HL-60 (cell line): ENCODE results near the gene FEV.
A peak's percentile ranks its signal among the peaks of the same experiment; 100 is the strongest.

Source experiments
- DNase-seq, 2 experiments: peaks; one replicate each; pipeline ENCODE4 v3.0.0-alpha.2; 2010 to 2020; ENCODE audit warnings: low read depth in 1 of 2, low spot score in 1 of 2
- H3K27ac ChIP-seq: fragments of 250-450 bp; sonication (Bioruptor Pico); replicated peaks from 2 replicates; pipeline ENCODE4 v1.5.1; 2020; ENCODE audit warnings: mild to moderate bottlenecking, moderate library complexity
- H3K27me3 ChIP-seq: fragments of 250-450 bp; sonication (Bioruptor Pico); 2 replicates; pipeline ENCODE4 v1.5.1; 2021; ENCODE audit warnings: mild to moderate bottlenecking, moderate library complexity; ENCODE audit not compliant: insufficient read depth, poor library complexity, severe bottlenecking
- H3K4me3 ChIP-seq: replicated peaks from 2 replicates; pipeline ENCODE4 v1.5.1; 2011; ENCODE audit warnings: mild to moderate bottlenecking, control low read depth, low read length; ENCODE audit not compliant: insufficient read depth
- GABPA ChIP-seq: IDR thresholded peaks from 2 replicates; pipeline ENCODE4 v1.6.1; 2012; ENCODE audit warnings: low read depth
- POLR2AphosphoS5 ChIP-seq: IDR thresholded peaks from 2 replicates; pipeline ENCODE4 v1.6.1; 2012; ENCODE audit warnings: low read depth
- SPI1 ChIP-seq: IDR thresholded peaks from 2 replicates; pipeline ENCODE4 v1.6.1; 2012; ENCODE audit warnings: low read depth, mild to moderate bottlenecking, borderline replicate concordance
- TF ChIP-seq, protein P1 (sequence below): IDR thresholded peaks from 2 replicates; pipeline ENCODE4 v1.6.1; 2012; ENCODE audit warnings: low read depth; ENCODE audit not compliant: insufficient replicate concordance
- TF ChIP-seq, protein P2 (sequence below): IDR thresholded peaks from one replicate; pipeline ENCODE4 v1.5.1; 2011; ENCODE audit warnings: low read length, control low read depth, inconsistent platforms; ENCODE audit not compliant: insufficient read depth

The FEV gene

GRCh38 chr2:219009294-219009693, 24.3 kb upstream of the FEV start:
- Histone ChIP-seq H3K27me3 (no peaks in the 10 kb centered on the region), H3K4me3 (no peak overlapping the region), H3K27ac (no peak overlapping the region)
- no peak for DNase-seq
- TF ChIP-seq SPI1 = no peak
- no peak for TF ChIP-seq POLR2AphosphoS5
- TF ChIP-seq, protein P1, sequence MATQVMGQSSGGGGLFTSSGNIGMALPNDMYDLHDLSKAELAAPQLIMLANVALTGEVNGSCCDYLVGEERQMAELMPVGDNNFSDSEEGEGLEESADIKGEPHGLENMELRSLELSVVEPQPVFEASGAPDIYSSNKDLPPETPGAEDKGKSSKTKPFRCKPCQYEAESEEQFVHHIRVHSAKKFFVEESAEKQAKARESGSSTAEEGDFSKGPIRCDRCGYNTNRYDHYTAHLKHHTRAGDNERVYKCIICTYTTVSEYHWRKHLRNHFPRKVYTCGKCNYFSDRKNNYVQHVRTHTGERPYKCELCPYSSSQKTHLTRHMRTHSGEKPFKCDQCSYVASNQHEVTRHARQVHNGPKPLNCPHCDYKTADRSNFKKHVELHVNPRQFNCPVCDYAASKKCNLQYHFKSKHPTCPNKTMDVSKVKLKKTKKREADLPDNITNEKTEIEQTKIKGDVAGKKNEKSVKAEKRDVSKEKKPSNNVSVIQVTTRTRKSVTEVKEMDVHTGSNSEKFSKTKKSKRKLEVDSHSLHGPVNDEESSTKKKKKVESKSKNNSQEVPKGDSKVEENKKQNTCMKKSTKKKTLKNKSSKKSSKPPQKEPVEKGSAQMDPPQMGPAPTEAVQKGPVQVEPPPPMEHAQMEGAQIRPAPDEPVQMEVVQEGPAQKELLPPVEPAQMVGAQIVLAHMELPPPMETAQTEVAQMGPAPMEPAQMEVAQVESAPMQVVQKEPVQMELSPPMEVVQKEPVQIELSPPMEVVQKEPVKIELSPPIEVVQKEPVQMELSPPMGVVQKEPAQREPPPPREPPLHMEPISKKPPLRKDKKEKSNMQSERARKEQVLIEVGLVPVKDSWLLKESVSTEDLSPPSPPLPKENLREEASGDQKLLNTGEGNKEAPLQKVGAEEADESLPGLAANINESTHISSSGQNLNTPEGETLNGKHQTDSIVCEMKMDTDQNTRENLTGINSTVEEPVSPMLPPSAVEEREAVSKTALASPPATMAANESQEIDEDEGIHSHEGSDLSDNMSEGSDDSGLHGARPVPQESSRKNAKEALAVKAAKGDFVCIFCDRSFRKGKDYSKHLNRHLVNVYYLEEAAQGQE = no peak
- TF ChIP-seq, protein P2, sequence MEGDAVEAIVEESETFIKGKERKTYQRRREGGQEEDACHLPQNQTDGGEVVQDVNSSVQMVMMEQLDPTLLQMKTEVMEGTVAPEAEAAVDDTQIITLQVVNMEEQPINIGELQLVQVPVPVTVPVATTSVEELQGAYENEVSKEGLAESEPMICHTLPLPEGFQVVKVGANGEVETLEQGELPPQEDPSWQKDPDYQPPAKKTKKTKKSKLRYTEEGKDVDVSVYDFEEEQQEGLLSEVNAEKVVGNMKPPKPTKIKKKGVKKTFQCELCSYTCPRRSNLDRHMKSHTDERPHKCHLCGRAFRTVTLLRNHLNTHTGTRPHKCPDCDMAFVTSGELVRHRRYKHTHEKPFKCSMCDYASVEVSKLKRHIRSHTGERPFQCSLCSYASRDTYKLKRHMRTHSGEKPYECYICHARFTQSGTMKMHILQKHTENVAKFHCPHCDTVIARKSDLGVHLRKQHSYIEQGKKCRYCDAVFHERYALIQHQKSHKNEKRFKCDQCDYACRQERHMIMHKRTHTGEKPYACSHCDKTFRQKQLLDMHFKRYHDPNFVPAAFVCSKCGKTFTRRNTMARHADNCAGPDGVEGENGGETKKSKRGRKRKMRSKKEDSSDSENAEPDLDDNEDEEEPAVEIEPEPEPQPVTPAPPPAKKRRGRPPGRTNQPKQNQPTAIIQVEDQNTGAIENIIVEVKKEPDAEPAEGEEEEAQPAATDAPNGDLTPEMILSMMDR = no peak
- no peak for TF ChIP-seq GABPA

DNA sequence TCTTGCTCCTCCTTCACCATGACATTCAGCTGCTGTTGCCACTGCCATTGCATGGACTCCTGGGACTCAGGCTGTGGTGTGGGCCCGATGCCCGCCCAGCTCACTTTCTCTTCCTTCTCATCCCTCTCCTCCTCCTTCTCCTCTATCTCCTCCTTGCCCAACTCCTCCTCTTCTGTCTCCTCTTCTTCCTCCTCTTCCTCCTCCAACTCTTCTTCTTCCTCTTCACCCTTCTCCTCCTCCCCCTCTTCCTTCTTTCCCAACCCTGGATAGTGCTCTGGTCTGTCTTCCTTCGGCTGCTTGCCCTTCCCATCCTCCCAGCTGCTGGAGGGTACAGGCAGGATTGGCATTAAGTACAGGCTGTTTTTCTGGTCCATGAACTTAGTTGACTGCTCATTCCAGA, 19.0 kb upstream of the FEV start:
- H3K27me3 ChIP-seq = peaks cover 50% of the 10 kb centered on the region
- no peak overlapping the region for H3K4me3 ChIP-seq
- H3K27ac ChIP-seq = no peak overlapping the region
- DNase-seq = no peak
- TF ChIP-seq POLR2AphosphoS5 (no peak), SPI1 (no peak), GABPA (no peak)
- TF ChIP-seq, protein P1 = no peak

GRCh38 chr2:219003267-219003634, 18.3 kb upstream of the FEV start:
- Histone ChIP-seq H3K27ac (no peak overlapping the region), H3K27me3 (peaks cover 53% of the 10 kb centered on the region), H3K4me3 (no peak overlapping the region)
- TF ChIP-seq, protein P2 = no peak
- TF ChIP-seq POLR2AphosphoS5 = no peak
- TF ChIP-seq SPI1 = no peak
- TF ChIP-seq, protein P1 = no peak
- no peak for TF ChIP-seq GABPA
- DNase-seq = peak in 1 of 2 experiments; percentile 29
